C4-2B (cell line): ENCODE data around the gene ATXN7L1.

Experiments
- H3K27ac ChIP-seq: fragments of 450-650 bp; 2 replicates; pipeline ENCODE4 v1.5.1; 2017
- ZFX ChIP-seq: fragments of 450-650 bp; IDR thresholded peaks from 2 replicates; pipeline ENCODE4 v1.6.1; 2017
- TF ChIP-seq, protein P1 (sequence below): fragments of 450-650 bp; conservative IDR thresholded peaks from 2 replicates; pipeline ENCODE4 v1.5.1; 2017; ENCODE audit warnings: mild to moderate bottlenecking

ATXN7L1 gene, protein sequence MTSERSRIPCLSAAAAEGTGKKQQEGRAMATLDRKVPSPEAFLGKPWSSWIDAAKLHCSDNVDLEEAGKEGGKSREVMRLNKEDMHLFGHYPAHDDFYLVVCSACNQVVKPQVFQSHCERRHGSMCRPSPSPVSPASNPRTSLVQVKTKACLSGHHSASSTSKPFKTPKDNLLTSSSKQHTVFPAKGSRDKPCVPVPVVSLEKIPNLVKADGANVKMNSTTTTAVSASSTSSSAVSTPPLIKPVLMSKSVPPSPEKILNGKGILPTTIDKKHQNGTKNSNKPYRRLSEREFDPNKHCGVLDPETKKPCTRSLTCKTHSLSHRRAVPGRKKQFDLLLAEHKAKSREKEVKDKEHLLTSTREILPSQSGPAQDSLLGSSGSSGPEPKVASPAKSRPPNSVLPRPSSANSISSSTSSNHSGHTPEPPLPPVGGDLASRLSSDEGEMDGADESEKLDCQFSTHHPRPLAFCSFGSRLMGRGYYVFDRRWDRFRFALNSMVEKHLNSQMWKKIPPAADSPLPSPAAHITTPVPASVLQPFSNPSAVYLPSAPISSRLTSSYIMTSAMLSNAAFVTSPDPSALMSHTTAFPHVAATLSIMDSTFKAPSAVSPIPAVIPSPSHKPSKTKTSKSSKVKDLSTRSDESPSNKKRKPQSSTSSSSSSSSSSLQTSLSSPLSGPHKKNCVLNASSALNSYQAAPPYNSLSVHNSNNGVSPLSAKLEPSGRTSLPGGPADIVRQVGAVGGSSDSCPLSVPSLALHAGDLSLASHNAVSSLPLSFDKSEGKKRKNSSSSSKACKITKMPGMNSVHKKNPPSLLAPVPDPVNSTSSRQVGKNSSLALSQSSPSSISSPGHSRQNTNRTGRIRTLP

DNA sequence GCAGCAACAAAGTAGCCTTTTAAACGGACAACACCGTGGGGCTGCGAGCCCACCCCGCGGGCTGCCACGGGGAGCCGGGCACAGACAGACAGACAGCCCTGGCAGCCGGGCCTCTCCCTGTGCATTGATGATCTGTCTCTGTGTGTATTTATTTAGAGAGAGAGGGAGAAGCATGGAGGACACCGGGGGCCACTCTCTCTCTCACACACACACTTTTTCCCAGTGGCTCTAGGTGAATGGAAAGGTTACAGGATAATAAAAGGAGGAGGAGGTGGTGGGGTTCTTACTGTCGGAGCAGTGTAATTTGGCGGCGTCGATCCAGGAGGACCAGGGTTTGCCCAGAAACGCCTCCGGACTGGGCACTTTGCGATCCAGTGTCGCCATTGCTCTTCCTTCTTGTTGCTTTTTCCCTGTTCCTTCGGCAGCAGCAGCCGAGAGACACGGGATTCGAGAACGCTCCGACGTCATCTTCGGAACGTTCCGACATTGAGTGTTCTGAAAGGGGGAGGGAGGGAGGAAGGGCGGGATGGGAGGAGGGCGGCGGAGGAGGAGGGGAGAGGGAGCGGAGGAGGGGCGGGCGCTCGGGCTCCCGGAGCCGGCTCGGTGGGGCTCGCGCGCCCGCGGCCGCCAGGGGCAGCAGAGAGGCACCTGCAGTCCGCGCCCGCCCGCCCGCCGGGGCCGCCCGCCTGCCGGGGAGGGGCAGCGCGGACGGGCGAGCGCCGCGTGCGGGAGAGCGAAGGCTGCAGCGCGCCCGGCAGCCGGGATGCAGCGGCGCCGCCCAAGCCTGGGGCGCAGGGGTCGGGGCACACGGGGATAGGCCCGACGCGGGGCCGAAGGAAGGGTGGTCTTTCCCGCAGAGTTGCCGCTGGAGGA lies at the start of gene ATXN7L1:
Gene ATXN7L1, minus strand, starts transcription at position 509 of the 873 bp plus-strand sequence. Its CDS starts 41 bp downstream, at position 468.
- H3K27ac ChIP-seq = peak within 1 kb of the TSS; percentile 85
- no peak for TF ChIP-seq ZFX
- TF ChIP-seq, protein P1, sequence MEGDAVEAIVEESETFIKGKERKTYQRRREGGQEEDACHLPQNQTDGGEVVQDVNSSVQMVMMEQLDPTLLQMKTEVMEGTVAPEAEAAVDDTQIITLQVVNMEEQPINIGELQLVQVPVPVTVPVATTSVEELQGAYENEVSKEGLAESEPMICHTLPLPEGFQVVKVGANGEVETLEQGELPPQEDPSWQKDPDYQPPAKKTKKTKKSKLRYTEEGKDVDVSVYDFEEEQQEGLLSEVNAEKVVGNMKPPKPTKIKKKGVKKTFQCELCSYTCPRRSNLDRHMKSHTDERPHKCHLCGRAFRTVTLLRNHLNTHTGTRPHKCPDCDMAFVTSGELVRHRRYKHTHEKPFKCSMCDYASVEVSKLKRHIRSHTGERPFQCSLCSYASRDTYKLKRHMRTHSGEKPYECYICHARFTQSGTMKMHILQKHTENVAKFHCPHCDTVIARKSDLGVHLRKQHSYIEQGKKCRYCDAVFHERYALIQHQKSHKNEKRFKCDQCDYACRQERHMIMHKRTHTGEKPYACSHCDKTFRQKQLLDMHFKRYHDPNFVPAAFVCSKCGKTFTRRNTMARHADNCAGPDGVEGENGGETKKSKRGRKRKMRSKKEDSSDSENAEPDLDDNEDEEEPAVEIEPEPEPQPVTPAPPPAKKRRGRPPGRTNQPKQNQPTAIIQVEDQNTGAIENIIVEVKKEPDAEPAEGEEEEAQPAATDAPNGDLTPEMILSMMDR = peak; percentile 99

DNA sequence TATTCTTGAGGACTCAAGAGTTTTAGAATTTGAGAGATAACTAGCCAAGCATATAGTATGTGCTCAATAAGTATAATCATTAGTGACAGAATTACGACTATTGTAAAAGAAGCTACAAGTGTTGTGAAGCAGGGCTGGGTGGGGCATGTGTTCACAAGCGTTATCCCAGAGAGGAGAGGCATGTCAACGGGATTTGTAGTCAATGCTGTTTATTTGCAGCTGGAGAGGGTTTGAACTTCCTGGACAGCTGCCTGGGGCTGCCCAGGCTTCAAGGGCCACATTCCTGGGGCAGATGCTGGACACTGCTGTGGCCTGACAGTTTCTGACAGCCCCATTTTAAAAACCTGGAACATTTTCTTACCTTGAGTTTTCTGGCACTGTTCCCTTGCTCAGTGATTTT lies 49.7 kb upstream of the ATXN7L1 start:
- no peak overlapping the region for H3K27ac ChIP-seq
- TF ChIP-seq, protein P1 = no peak
- TF ChIP-seq ZFX = no peak

DNA sequence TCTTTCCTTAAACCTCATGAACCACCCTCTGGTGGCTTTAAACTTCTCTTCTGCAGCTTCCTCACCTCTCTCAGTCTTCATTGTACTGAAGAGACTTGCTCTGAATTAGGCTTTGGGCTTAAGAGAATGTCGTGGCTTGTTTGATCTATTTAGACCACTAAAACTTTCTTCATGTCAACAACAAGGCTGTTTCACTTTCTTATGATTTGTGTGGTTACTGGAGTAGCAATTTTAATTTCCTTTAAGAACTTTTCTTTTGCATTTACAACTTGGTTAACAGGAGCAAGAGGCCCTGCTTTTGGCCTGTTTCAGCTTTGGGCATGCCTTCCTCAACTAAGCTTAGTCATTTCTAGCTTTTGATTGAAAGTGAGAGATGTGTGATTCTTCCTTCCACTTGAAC lies 48.5 kb upstream of the ATXN7L1 start:
- TF ChIP-seq, protein P1 = no peak
- no peak for TF ChIP-seq ZFX

DNA sequence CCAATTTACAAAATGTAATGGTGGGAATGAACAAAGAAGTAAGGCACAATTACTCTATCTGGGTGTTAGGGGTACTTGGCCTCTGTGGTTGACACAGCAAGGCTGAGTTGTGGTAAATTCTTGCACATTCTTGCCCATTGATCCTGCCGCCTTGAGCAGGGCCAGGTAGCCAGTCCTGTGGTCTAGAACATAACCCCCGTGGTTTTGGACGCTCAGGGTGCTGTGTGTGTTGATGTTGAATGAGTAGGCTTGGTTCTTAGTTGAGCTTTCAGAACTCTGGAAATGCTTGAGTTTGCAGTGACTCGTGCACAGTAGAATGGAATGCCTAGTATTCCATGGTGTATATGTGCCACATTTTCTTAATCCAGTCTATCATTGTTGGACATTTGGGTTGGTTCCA lies 44.4 kb upstream of the ATXN7L1 start:
- TF ChIP-seq, protein P1 = no peak
- TF ChIP-seq ZFX = no peak
- H3K27ac ChIP-seq = no peak overlapping the region

More for the DNA sequence above, 48.5 kb upstream of the ATXN7L1 start:
- no peak overlapping the region for H3K27ac ChIP-seq

DNA sequence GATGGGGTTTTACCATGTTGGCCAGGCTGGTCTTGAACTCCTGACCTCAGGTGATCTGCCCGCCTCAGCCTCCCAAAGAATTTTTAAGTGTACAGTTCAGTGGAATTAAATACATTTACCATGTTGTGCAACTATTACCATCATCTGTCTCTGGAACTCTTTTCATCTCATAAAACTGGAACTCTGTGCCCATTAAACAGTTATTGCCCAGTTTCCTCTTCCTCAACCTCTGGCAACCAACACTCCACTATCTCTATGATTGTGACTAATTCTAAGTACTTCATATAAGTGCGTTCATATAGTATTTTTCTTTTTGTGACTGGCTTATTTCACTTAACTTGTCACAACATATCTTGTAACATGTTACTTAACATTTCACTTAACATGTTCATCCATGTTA lies 41.3 kb upstream of the ATXN7L1 start:
- TF ChIP-seq, protein P1 = no peak
- no peak for TF ChIP-seq ZFX
- H3K27ac ChIP-seq = no peak overlapping the region

DNA sequence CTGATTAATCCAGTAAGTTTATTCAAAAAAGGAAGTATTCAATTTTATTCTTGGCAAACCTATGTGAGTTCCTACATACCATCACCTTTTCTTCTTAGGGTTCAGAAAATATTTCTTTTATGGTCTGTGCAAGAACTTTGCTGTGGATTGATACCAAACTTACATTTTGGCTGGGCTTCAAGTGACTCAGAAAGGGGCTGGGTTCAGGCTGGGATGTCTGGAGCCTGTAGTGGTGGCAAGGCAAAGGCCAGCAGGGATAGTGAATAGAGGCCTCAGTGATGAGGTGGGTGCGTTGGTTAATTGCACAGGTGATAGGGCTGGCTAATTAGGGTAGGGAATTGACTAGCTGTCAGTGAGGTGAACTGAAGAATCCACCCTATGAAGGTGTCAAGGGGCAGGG lies 40.2 kb upstream of the ATXN7L1 start:
- TF ChIP-seq, protein P1 = no peak
- no peak for TF ChIP-seq ZFX
- H3K27ac ChIP-seq = no peak overlapping the region
